GM18520 (cell line): ENCODE data around the gene ZNF195.
"Not testable (repeated sequence)": the region's sequence is repeated elsewhere in the genome, so short reads cannot be mapped to it uniquely, and the experiment has no call there.

ENCODE experiments used
- ATAC-seq: cut with Tn5 transposase; IDR thresholded peaks from one replicate; pipeline ENCODE4 v1.9.1; 2021; ENCODE audit not compliant: unreplicated experiment

Gene ZNF195

DNA sequence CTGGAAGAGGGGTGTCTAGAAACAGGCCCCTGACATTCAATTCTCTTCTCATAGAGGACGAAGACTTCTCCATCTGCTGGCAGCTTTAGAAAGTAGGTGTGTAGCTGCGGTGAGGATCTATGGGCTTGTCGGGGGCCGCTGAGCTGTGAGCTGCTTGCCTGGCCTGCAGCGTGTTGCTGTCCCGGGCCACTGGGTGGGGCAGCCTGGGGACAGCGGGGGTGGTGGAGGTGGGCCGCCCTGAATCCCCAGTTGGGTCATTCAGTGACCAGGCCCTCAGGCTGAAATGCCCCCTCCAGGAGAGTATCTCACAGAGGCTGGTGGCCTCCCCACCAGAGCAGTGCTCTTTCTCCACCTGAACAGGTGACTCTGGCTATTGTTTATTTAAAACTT, 23.9 kb upstream of the ZNF195 start:
- not testable (repeated sequence) for ATAC-seq

DNA sequence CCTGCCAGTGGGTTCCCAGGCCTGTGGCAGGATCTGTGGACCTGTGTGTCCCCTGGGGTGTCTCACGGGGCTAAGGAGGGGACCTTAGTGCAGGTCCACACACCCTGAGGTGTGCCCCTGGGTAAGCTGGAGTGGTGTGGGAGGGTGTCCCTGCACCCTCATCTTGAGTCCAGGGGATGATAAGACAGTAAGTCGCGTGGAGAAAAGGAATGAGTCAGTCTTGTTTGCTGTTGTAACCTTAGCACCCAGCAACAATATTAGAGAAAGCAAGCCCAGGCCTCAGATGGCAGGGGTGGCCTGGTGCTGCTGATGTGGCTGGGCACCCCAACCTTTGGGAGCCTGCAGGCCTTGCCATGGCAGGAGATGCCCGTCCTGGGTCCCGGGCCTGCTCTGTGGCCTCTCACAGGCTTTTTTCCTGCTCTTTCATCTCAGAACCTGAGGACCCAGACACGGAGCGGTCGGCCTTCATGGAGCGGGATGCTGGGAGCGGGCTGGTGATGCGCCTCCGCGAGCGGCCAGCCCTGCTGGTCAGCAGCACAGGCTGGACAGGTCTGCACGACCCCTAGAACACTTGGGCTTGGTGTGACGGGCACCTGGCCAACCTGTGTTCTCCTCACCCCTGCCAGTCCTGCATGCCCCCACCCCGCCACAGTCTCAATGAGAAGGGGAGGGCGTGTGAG, 23.4 kb upstream of the ZNF195 start:
- ATAC-seq, result not testable (repeated sequence)

DNA sequence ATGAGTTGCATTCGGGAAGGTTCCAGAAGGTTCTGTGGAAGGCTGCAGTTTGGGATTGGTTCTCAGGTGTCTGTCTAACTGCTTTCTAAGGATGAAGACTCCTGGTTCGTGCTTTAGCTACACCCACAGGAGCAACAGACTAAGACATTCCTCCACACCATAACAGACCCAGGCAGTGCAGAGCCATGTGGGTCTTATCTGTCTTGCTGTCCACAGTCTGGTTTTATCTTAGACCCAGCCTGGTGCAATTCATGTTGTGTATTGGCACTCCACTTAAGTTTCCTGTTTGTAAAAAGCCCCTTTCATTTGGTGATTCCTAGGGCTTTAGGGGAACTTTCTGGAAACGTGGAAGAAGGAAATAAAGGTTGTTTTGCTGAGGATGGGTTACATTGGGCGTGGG, 22.1 kb upstream of the ZNF195 start:
- ATAC-seq, result not testable (repeated sequence)

DNA sequence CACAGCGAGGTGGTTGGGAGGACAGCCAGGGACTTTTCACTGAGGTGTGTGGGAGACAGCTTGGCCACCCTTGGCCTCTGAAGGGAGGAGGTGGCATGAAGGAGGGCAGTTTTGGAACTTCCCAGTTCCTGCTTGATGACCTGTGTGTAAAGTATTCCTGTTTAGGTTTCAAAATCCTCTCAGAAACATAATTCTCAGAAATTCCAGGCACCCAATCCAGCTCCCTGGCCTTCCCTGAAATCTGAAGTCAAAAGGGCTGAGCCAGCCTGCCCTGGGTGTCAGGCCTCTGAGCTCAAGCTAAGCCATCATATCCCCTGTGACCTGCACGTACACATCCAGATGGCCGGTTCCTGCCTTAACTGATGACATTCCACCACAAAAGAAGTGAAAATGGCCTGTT, 19.6 kb upstream of the ZNF195 start:
- not testable (repeated sequence) for ATAC-seq

DNA sequence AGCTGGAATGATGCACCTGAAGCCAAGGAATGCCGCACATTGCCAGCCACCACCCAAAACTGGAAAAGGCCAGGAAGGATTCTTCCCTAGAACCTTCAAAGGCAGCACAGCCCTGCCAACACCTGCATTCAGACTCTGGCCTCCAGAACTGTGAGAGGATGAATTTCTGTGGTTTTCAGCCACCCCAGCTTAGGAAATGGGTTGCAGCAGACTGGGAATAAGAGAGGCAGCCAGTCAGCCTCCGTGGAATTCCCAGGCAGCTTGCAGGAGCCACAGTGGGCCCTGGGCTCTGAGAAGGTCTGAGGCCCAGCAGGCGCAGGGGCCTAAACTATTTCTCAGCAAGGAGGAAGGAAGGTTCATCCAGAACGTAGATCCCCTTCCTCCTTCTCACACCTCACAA, 19.2 kb upstream of the ZNF195 start:
- not testable (repeated sequence) for ATAC-seq

DNA sequence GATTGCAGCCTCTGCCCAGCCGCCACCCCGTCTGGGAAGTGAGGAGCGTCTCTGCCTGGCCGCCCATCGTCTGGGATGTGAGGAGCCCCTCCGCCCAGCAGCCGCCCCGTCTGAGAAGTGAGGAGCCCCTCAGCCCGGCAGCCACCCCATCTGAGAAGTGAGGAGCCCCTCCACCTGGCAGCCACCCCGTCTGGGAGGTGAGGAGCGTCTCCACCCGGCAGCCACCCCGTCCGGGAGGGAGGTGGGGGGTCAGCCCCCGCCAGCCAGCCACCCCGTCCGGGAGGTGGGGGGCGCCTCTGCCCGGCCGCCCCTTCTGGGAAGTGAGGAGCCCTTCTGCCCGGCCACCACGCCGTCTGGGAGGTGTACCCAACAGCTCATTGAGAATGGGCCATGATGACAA, 18.3 kb upstream of the ZNF195 start:
- not testable (repeated sequence) for ATAC-seq

DNA sequence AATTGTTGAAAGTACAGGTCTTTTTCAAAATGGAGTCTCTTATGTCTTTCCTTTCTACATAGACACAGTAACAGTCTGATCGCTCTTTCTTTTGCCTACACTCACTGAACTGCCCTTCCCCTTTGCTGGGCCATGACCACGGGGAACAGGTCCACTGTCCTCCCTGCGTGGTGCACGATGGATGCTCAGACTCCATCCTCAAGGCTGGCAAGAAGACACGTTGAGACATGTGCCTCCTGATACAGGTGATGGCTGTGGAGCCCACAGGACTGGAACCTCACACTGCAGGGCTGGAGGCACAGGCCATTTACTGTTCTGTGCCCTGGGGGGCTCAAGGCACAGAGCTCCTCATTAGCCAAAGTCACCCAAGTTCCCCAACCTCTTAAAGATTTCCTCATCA, 16.5 kb upstream of the ZNF195 start:
- ATAC-seq, result not testable (repeated sequence)

DNA sequence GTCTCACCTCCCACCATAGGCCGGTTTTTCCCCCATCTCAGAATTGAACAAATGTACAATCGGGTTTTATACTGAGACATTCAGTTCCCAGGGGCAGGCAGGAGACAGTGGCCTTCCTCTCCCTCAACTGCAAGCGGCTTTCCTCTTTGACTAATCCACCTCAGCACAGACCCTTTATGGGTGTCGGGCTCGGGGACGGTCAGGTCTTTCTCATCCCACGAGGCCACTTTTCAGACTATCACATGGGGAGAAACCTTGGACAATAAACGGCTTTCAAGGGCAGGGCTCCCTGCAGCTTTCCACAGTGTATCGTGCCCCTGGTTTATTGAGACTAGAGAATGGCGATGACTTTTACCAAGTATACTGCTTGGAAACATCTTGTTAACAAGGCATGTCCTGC, 16.0 kb upstream of the ZNF195 start:
- not testable (repeated sequence) for ATAC-seq

DNA sequence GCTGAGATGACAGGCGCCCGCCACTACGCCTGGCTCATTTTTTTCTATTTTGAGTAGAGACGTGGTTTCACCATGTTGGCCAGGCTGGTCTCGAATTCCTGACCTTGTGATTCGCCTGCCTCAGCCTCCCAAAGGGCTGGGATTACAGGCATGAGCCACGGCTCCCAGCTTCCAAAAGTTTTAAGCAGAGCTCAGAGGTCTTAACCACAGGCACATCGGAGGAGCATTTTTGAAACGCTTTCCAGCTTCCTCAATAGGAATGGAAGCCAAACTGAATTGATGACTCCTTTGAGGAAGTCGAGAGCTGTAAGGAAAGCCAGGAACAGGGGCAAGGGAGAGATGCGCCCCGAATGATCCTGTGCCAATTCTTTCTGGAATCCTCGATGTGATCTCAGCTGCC, 14.5 kb upstream of the ZNF195 start:
- ATAC-seq, result not testable (repeated sequence)

DNA sequence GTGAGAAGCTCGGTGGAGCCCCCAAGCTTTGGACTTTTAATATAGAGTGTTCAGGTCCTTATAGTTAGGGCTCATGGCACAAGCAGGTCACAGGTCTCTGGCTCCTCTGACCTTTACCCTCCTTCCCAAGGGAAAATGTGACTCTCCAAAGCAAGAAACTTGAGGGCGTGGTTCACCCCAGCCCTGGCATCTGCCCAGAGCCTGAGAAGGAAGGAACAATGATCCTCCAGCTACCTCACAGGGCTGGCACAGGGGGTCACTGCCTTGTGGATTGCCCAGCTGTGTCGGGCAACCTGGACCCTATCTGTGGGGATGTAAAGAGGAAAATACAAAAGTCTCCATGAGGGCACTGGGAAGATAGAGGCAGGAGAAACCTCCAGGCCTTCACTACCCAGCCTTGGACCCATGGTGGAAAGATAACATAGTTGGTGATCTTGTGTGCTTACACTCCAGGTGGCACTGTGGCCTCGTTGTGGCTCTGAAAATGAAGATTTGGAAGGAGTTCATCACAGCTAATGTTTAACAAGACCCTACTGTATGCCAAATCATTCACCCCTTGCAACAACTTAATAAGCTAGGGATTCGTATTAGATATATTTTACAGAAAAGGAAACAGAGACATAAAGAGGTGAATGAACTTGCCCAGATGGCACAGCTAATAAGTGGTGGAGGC, 3.8 kb upstream of the ZNF195 start:
- ATAC-seq, result no peak

DNA sequence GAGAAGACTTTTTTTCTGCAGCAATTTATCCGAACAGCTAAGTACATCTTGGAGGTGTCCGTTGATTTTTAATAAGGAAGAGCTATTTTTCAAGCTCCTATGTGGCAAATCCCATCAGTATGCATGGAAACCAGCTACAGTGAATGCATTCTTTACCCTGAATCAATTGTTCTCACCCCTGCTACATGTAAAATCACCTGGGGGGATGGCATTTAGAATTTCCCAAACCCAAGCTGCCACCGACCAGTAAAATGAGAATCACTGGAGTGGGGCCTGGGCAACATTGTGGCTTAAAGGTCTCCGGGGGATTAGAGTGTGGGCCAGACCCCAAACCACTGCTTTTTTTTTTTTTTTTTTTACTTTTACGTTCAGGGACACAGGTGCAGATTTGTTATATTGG, 2.8 kb upstream of the ZNF195 start:
- ATAC-seq, result no peak

DNA sequence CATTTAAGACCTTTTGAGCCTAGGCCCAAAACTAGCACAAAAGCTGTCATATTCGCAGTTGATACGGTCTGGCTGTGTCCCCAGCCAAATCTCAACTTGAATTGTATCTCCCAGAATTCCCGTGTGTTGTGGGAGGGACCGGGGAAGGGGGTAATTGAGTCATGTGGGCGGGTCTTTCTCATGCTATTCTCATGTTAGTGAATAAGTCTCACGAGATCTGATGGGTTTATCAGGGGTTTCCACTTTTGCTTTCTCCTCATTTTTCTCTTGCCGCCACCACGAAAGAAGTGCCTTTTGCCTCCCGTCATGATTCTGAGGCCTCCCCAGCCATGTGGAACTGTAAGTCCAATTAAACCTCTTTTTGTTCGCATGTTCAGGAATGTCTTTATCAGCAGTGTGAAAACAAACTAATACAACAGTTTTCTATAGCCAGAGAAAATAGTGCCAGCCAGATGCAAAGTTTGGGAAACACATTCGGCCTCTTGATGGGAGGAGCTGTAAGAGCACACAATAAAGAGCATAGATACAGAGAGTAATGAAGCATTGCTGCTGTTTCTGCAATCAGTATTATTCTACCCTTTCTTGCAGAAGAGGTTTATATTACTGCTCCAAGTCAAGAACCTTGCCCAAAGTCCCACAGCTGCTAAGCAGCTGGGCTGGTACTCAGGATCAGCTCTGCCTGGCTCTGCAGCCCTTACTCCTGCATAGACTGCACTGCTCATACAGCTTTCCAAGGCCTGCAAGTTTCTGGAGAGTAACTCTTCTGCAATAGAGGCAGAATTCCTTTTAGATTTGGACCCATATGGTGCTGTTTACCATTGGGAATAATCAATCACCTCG, 2.0 kb upstream of the ZNF195 start:
- ATAC-seq, result no peak

DNA sequence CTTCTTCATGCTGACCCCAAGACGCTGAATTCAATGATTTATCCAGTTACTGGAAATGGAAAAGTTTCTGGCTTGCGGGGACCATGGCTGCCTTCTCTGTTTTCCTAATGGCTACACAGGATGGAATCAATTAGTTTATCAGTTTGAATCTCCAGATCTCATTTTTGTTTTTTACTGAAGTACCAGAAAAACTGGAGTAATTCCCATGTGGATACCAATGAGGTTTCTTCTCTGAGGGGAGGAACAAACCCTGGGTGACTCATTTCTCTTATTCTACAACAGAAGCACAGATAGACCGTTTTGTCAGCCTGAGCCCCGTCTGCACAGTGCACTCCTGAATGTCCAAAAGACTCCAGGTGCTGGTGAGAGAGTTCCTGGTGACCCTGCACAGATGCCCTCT, 3.4 kb downstream of the ZNF195 start:
- ATAC-seq, result no peak

DNA sequence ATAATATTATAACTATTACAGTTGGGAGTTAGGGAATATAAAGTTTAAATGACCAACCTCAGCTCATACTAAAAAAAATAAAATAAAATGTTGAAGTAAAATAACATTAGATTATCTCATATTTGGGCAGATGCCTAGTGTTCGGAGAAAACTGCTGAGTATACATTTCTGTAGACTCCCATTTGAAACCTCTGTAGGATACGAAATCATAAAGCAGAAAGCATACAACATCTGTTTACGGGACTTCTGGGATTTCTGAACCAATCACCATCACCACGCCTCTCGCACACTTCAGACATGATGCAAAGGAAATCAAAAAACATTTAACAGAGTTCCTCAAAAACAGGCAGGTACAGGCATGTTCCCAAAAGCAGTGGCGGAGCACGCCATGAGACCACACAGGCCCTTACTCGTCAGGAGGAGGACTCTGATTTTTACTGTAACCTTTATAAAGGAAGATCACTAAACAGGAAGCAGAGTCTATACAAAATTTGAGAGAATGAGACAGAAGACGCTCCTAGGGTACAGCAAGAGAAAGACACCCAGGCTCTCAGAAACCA, 8.6 kb downstream of the ZNF195 start:
- no peak for ATAC-seq

DNA sequence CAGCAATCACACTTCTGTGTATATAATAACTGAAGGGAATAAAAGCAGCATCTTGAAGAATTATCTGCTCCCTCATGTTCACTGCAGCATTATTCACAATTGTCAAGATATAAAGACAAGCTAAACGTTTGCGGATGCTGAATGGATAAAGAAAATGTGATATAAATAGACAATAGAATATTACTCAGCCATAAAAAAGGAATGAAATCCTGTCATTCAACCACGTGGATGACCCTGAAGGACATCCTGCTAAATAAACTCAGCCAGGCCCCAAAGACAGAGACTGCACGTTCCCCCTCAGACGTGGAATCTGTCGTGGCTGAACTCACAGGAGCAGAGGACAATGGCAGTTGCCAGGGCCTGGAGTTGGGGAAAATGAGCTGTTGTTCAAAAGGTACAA, 9.6 kb downstream of the ZNF195 start:
- ATAC-seq, result no peak

DNA sequence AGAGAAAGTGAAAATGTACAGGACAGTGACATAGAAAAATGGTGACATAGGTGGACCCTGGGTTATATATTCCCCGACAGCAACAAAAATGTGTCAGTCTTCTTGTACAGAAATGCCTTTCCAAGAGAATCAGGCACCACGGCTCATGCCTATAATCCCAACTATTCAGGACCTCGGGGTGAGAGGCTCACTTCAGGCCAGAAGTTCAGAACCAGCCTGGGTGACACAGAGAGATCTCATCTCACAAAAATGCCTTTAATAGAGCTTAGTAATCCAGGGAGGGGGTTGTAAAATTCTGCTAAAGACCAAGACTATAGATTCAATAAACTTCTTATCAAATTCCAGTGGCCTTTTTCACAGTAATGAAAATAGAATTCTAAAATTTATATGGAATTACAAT, 10.7 kb downstream of the ZNF195 start:
- no peak for ATAC-seq

DNA sequence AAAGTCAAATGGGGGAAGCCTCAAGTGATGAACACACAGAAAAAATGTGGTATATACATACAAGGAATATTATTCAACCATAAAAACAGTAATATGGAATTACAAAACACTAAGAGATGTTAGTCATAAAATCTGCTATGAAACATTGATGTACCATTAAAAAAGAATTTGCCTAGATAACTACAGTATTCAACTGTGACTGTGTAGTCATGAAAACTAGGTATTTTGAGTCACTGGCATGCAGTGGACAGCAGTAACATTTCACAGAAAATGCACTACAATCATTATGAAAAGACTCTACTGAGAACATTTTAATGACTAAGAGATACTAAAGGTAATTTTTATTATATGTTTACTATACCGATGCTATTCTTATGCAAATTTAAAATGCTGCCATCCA, 11.7 kb downstream of the ZNF195 start:
- ATAC-seq, result no peak

DNA sequence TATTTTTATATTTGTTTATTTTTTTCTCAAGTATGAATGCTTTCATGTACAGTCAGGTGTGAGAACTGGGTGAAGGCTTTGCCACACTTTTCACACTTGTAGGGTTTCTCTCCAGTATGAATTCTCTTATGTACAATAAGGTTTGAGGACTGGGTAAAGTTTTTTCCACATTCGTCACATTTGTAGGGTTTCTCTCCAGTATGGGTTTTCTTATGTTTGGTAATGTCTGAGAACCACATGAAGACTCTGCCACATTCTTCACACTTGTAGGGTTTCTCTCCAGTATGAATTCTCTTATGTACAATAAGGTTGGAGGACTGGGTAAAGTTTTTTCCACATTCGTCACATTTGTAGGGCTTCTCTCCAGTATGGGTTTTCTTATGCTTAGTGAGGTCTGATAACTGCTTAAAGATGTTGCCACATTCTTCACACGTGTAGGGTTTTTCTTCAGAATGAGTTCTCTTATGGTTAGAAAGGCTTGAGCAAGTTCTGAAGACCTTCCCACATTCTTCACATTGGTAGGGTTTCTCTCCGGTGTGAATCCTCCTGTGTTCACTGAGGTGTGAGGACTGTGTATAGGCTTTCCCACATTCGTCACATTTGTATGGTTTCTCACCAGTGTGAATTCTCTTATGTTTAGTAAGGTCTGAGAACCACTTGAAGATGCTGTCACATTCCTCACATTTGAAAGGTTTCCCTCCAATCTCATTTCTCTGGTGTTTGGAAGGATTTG, 19.7 kb downstream of the ZNF195 start:
- no peak for ATAC-seq

DNA sequence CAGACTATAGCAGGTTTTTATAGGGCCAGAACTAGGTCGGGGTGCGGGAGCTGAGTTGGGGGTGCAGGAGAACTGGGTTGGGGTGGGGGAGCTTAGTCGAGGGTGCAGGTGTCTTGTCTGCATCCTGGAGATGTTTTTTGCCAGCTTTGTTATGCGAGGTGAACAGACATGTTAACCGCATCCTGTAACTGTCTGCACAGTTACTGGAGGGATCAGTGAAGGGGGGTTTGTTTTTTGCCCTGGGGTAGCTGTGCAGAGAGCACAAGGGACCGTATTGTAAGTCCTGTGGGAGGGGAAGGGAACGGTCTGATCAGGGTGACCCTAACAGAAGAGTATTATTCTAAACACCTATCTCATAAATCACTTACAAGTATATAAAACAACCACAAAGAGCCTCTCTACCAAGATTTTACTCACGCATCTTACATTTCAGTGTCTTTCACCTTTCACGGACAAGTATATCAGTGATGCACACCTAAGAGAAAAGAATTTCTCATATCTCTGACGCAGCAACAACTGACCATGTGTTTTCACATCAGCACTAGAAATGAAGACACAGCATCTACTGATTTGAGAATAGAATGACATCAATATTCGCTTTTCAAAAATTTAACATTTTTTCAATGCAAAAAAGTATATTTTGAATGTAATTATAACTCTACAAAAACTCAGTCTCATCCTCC, 20.8 kb downstream of the ZNF195 start:
- no peak for ATAC-seq

DNA sequence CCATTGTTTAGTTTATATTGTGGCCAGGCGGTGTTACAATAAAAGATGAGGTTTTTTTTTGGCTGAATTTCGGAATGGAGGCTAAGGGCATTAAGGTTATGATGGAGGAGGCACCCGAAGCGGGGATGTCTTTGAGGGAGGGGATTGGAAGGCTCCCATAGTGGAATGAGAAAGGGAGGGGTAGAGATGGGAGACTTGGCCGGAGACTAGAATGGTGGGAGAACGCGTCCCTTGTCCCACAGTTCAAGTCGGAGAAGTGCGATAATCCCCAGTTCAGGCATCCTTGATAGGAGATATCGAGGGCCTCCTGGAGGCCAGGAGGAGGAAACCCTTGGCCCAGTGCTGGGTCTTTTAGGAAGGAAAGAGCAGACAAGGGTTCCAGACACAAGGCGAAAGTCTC, 21.6 kb downstream of the ZNF195 start:
- ATAC-seq, result no peak
